HG03558 (cell line): Measurements from ENCODE around the gene RYR1.
"Not testable (repeated sequence)": the region's sequence is repeated elsewhere in the genome, so short reads cannot be mapped to it uniquely, and the experiment has no call there.

Source experiments
- ATAC-seq: cut with Tn5 transposase; IDR thresholded peaks from one replicate; pipeline ENCODE4 v1.9.1; 2021; ENCODE audit warnings: moderate number of reproducible peaks; ENCODE audit not compliant: unreplicated experiment; ENCODE audit errors: extremely low read depth

Gene RYR1

DNA sequence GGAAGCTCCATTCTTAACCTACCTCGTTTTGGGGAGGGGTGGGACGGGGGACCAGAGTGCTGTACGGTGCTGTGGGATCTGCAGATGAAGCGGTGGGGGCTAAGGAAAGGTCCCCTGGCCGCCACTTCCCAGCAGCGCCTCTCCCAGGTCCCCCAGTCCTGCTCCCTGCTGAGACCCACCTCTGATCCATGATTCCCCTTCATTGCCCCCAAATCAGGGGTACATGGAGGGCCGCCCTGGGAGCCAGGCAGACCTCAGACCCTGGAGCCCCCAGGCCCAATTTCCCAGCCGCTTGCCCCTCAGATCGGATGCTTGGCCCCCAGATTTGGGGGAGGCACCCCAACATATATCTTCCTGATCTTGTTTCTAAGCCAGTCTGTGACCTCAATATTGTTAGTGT is 34.4 kb upstream of the RYR1 start:
- no peak for ATAC-seq

DNA sequence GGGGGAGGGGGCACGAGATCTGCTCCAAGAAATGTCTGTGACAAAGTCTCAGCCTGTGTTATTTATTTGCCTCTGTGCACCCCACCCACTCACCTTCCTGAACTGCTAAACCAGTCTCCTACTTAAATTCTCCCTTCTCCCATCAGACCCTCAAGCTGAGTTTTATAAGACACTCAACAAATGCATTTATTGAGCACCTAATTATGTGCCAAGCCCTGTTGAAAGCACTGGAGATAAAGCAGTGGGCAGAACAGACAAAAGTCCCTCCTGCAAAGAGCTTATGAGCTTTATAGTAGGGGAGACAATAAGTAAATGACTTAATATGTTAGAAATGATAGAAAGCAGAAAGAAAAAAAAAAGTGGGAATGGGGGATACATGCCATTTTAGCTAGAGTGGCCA is 34.0 kb upstream of the RYR1 start:
- no peak for ATAC-seq

DNA sequence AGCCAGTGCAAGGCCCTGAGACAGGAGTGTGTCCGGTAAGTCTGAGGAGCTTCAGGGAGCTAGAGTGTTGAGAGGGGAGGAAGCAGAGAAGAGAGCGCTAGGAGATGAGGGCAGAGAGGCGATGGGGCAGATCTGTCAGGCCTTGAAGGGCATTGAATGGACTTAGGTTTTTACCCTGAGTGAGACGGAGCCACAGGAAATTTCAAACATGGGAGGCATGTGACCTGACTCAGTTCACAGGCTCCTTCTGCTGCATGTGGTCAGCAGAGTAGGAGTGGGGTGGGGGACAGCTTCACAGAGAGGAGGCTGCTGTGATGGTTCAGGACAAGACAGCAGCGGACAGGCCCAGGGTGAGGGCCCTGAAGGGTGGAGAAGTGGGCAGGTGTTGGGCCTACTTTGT is 33.1 kb upstream of the RYR1 start:
- ATAC-seq, result no peak

DNA sequence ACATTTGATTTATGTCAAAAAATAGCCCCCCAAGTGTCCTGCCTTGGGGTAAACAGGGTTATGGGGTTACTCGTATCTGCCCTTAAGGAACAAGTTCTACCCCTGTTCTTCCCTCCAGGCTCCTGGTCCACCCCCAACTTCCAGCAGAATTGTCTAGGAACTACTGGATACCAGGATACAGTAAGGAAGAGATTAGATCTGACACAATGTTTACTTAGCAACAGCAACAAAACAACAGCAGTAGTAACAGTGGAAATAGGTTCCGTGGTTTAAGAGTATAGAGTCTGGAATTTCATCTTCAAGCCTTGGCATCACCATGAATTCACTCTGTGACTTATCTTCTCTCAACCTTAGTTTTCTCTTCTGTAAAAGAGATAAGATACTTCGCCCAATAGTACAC is 32.3 kb upstream of the RYR1 start:
- no peak for ATAC-seq

DNA sequence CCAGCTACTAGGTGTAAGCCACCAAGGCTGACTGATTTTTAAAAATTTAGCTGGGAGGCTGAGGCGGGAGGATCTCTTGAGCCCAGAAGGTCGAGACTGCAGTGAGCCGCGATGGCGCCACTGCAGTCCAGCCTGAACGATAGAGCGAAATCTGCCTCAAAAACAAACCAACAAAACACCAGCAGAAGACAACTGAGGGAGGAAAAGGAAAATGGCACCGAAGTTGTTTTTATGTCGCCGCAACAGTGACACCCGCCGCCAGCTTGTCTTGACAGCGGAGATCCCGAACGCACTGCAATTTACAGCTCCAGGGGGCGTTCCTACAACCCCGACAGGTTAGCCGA is 30.9 kb upstream of the RYR1 start:
- no peak for ATAC-seq

DNA sequence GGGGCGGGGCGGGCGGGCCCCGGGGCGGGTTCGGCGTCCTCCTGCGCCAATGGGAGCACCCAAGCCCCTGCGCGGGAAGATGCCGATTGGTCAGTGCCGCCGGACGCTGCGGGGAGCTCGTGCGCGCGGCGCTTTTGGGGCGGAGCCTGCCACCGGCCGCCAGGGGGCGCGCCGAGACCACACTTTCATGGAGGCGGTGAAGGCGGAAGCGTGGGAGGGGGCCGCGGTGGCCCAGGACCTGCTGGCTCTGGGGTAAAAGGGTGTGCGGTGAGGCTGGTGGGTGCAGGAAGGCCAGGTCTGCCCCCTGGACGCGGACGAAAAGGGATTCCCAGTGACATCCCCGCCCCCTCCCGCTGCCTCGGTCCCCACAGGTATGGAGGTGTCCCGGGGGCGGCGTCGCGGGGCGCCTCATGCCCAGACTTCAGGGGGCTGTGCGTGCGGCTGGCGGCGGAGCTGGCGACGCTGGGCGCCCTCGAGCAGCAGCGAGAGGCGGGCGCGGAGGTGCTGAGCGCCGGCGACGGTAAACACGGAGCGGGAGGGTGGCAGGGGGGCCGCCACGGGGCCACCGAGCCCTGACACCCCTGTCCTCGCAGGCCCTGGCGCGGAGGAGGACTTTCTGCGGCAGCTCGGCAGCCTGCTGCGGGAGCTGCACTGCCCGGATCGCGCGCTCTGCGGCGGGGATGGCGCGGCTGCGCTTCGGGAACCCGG is 30.4 kb upstream of the RYR1 start, which contains the start of gene FAM98C:
FAM98C (plus strand) TSS at position 127 of the 708 bp plus-strand sequence; CDS start at position 188, 61 bp downstream.
- ATAC-seq, result peak; percentile 76

DNA sequence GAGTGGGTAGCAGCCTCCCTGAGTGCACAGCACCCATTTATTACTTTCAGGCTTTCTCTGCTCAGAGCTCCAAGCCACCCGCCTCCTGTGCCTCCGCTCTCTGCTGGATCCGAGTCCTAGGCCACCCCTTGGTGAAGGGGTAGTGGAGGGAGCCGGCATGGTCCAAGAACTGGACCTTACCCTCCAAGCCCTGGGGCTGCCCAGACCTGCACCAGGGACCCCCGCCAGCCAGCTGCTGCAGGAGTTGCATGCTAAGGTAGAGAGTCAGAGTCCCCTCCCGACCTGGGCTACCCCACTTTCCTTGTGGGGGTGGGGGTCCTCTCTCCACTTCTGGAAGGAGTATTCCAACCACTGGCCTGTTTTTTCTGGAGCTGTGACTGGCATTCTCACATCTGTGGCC is 28.6 kb upstream of the RYR1 start:
- no peak for ATAC-seq

DNA sequence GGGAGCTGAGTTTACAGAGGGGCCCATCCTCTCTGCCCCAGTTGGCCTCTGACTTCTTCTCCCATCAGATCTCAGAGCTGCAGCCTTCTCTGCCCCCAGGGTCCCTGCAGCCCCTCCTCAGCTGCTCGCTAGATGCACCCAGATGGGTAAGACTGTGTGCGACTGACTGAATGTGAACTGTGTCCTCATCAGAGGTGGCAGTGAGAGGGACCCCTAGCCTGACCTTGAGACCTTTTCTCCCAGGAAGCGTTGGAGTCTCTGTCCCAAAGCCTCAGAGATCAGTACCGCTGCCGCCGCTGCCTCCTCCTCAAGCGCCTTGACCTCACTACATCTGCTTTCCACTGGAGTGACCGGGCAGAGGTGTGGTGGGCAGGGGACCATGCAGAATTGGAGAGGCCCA is 28.2 kb upstream of the RYR1 start:
- no peak for ATAC-seq

DNA sequence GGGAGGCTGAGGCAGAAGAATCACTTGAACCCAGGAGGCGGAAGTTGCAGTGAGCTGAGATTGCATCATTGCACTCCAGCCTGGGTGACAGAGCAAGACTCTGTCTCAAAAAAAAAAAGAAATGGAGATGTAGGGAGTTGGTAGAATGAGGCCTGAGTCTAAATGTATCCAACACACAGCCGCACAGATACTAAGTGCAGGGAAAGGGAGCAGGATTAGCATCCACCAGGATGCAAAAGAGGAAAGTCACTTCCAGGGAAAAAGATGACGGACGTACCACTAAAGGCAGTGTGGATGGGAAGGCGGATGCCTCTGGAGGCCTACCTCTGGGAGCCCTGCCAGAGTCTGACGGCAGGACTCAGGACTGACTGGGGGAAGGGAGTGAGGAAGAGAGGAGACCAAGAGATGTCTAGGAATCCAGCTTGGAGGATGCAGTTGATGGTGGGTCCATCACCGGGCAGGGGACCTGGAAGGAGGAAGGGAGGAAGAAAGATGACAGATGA is 23.8 kb upstream of the RYR1 start:
- no peak for ATAC-seq

DNA sequence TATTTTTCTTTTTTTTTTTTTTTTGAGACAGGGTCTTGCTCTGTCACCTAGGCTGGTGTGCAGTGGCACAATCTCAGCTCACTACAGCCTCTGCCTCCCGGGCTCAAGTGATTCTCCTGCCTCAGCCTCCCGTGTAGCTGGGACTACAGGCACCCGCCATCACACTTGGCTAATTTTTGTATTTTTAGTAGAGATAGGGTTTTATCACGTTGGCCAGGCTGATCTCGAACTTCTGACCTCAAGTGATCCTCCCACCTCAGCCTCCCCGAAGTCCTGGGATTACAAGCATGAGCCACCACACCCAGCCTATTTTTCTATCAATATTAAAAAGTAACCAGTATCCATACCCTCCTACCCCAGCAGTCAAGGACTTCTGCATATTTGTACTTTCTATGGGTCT is 23.1 kb upstream of the RYR1 start:
- not testable (repeated sequence) for ATAC-seq

DNA sequence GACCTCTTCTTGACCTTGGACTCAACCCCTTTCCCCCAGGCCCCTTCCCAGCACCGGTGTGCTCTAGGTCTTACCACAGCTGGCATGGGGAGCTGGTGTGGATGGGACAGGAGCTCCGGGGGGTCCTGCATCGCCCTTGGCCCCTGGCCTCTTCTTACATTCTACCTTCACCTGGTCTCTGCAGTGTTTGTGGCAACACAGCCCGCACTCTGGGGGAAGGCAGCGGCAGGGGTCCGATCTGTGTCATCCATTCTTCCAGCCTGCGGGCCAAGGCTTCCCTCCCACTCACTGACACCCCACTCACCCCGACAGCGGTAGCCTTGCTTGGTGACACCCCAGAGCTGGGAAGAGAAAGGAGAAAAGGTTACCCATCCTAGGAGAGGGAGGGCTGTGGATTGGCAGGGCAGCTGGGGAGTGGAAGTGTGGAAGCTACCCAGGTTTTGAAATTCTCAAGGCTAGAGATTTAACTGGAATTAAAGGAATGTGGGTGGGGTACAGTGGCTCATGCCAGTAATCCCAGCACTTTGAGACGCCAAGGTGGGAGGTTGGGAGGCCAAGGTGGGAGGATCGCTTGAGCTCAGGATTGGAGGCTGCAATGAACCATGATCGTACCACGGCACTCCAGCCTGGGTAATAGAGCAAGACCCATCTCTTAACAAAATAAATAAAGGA is 22.3 kb upstream of the RYR1 start:
- no peak for ATAC-seq

DNA sequence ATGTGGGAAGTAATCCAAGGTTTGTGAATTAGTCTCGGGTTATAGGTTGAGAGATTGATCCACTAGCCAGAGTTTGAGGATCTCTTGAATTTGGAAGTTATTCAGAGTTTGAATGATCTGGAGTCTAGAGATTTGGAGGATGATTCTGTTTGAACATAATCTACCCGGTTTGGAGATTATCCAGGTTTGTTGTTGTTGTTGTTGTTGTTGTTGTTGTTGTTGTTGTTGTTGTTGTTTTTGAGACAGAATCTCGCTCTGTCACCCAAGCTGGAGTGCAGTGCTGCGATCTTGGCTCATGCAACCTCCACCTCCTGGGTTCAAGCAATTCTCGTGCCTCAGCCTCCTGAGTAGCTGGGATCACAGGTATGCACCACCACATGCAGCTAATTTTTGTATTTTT is 21.6 kb upstream of the RYR1 start:
- not testable (repeated sequence) for ATAC-seq

DNA sequence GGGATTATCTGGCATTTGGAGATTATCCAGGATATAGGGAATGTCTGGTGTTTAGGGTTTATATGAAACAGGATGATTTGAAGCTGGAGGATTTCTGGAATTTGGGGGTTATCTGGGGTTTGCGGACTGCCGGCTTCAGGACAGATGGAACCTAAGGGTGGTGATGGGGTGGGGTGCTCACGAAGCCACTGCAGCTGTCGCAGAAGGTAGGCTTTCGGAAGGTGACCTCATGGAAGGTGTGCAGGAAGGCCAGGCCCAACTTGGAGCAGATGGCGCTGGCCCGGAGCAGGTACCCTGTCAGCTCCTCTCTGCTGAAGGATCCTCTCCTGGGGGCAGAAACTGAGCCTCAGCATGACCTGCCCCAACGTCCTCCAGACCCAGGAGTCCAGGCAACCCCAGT is 21.0 kb upstream of the RYR1 start:
- no peak for ATAC-seq

DNA sequence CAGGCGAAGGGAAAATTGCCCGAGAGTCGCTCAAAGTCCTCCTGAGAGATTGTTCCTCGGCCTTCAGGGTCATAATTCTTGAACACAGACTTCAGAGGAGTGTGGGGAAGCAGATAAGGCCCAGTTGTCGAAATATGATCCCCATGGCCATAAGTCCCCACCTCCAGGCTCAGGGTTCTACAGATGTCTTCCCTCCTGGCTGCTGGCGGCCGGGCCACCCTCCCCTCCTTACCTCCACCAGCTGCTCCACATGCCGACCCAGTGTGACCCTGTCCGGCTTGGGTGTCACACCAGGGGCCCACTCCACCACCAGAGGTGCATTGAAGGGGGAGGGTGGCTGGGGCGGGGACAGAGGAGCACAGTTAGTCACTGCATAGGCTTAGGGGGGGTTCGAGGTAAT is 20.5 kb upstream of the RYR1 start:
- no peak for ATAC-seq

DNA sequence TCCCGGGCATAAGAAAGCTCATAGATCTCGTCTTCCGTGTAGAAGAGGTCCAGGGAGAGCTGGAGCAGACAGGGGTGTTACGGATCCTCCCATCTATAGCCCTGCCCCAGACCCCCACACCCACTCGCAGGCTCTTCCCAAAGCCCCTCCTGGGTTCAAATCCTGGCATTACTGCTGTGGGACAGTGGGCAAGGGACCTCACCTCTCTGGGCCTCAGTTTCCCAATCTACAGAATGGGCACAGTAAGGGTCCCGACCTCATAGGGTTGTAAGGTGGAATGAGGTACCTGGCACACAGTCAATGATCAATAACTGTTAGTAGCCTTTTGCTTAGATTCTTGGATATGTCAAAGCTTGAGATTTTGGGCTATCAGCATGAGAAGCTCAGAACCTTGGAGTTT is 20.1 kb upstream of the RYR1 start:
- ATAC-seq, result no peak

DNA sequence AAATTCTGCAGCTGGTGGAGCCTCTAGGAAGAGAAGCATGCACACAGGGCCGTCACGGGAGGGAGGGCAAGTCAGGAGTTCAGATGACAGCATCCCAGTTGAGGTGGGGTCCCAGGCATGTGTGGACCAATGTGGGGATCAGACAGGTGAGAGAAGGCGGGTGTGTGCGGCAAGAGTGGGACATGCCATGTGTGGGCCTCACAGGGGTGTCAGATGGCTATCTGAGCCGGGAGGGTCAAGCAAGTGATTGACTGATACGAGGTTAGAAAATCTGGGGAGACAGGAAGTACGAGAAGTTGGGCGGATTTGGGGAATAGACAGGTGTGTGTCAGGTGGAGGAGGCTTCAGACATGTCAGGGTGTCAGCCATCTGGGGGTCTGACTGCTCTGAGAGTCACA is 16.3 kb upstream of the RYR1 start:
- ATAC-seq, result no peak

DNA sequence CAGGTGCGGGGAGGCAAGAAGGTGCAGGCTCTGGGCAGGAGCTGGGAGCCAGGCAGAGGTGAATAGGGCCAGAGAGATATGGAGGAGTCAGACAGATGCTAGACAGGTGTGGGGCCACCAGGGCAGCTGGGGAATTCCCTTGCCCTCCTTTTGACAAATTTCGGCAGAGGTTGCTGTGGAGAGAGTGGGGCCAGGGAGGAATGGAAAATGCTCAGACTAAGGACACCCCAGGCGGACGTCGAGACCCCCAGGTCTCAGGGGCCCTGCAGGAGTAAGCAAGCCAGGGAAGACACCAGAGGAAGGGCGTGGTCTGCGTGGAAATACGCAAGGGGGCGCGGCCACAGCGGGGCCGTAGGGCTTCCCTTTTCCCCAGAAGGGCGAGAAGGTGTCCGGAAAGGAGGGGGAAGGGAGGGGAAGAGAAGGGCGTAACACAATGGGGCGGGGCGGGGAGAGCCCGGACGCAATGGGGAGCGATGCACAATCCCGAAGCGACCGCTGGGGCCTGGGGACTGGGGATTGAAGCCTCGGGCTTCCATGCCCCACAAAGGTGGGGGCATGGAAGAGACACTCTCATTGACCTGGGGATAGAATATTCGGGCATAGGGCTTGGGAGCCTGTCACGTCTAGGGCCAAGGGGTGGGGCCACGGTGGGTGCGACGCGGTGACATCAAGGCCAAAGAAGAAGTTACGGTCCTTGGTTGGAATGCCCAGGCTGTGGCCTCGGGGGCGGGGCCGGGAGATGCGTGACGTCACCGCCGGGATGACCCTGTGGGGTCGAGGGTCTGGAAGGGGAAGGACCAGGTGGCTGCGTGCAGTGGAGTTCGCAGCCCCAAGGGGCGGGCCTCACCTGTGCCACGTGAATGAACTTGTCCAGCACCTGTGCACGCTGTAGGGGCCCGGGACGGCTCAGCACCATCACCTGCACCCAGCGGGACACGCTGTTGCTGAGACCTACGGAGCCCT is 15.7 kb upstream of the RYR1 start:
- no peak for ATAC-seq

DNA sequence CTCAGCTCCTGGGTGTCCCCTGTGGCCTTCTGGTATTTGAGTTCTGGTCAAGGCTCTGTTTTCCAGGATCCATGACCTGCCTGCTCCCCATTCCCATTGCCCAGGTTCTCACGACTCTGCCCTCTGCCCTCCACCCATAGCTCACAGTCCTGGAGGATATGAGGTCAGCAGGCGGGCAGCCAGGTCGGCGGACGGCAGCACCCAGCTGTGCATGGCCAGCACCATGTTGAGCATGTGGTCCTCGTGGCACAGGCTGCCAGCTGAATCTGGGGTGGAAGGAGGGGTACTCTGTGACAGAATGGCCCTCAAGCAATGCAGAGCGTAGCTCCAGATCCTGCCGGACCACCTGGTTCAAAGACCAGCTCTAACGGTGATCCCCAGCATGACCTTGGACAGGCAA is 12.6 kb upstream of the RYR1 start:
- no peak for ATAC-seq

DNA sequence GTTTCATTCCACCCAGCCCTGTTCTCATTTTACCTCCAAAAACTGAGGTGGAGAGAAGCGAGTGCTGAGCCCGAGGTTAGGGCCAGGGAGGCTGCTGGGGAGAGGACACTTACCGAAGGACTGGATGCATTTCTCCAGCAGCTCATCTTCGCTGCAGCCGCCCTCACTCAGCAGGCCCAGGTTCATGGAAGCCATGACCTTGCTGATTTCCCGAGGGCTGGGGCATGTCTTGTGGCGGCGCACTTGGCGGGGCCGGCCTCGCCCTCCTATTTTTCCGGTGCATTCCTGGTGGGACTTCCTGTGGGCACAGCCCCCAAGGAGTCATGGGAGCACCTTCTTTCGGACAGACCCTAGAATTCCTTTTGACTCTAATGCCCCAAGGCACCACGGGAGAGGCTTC is 11.6 kb upstream of the RYR1 start:
- no peak for ATAC-seq

DNA sequence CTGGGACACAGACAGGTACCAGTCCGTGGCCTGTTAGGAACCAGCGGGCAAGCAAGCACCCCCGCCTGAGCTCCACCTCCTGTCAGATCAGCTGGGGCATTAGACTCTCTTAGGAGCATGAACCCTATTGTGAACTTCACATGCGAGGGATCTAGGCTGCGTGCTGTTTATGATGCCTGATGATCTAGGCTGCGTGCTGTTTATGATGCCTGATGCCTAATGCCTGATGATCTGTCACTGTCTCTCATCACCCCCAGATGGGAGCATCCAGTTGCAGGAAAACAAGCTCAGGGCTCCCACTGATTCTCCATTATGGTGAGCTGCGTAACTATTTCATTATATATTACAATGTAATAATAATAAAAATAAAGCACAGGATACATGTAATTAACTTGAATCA is 11.1 kb upstream of the RYR1 start:
- no peak for ATAC-seq

DNA sequence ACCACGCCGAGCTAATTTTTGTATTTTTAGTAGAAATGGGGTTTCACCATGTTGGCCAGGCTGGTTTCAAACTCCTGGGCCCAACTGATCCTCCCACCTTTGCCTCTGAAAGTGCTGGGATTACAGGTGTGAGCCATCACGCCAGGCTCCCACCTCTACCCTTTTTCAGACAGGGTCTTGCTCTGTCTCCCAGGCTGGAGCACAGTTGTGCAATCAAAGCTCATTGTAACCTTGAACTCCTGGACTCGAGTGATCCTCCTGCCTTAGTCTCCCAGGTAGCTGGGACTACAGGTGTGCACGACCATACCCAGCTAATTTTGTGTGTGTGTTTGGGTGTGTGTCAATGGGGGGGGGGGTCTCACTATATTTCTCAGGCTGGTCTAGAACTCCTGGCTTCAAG is 9.2 kb upstream of the RYR1 start:
- no peak for ATAC-seq
